ENCODE measurements around the gene FAM163B. TPM values are rescaled to one million over a fixed set of nuclear protein-coding genes. Genes with fewer than 3 reads are reported as not detected.
A peak's percentile ranks its signal among the peaks of the same experiment; 100 is the strongest.

FAM163B gene
- total and polyA plus RNA-seq, 2 experiments from 2014 or later, result 5.6 TPM; not detected in 1

GRCh38 chr9:133605856-133606707 is 3.1 kb downstream of the FAM163B start:
- Histone ChIP-seq H3K9me3 (ENCODE audit: low read depth) (no peaks in the 10 kb centered on the region), H3K4me3 (no peak overlapping the region), H3K27ac (no peak overlapping the region), H3K4me1 (ENCODE audit: low read depth) (no peaks in the 10 kb centered on the region), H3K36me3 (no peaks in the 10 kb centered on the region), H3K27me3 (peaks cover 33% of the 10 kb centered on the region)
- no peak for TF ChIP-seq CTCF (IDR thresholded peaks at IDR 0.05; ENCODE audit: low read depth, low read length)
- no peak for DNase-seq (ENCODE audit: low read depth in 1 of 2, low spot score in 1 of 2)

- no peaks in the 10 kb centered on the region for H3K9me3 ChIP-seq (ENCODE audit: low read depth)
- DNase-seq (ENCODE audit: low read depth in 1 of 2, low spot score in 1 of 2), result no peak
- H3K27ac ChIP-seq, result no peak overlapping the region
- H3K4me3 ChIP-seq, result no peak overlapping the region
- H3K36me3 ChIP-seq, result no peaks in the 10 kb centered on the region
- H3K4me1 ChIP-seq (ENCODE audit: low read depth), result no peaks in the 10 kb centered on the region
- no peak for TF ChIP-seq CTCF (IDR thresholded peaks at IDR 0.05; ENCODE audit: low read depth, low read length)
- peaks cover 30% of the 10 kb centered on the region for H3K27me3 ChIP-seq
Measured at GRCh38 chr9:133605446-133605845, 3.7 kb downstream of the FAM163B start.

- no peaks in the 10 kb centered on the region for H3K9me3 ChIP-seq (ENCODE audit: low read depth)
- H3K4me1 ChIP-seq (ENCODE audit: low read depth), result no peaks in the 10 kb centered on the region
- H3K36me3 ChIP-seq, result no peaks in the 10 kb centered on the region
- H3K27me3 ChIP-seq, result peaks cover 29% of the 10 kb centered on the region
- TF ChIP-seq CTCF (IDR thresholded peaks at IDR 0.05; ENCODE audit: low read depth, low read length), result no peak
- DNase-seq (ENCODE audit: low read depth in 1 of 2, low spot score in 1 of 2), result no peak
- H3K4me3 ChIP-seq, result no peak overlapping the region
- H3K27ac ChIP-seq, result no peak overlapping the region
Measured at GRCh38 chr9:133604856-133605255, 4.3 kb downstream of the FAM163B start.

- Histone ChIP-seq H3K9me3 (ENCODE audit: low read depth) (no peaks in the 10 kb centered on the region), H3K4me1 (ENCODE audit: low read depth) (no peaks in the 10 kb centered on the region), H3K27me3 (peaks cover 24% of the 10 kb centered on the region), H3K36me3 (no peaks in the 10 kb centered on the region), H3K27ac (no peak overlapping the region), H3K4me3 (no peak overlapping the region)
- DNase-seq (ENCODE audit: low read depth in 1 of 2, low spot score in 1 of 2), result peak; percentile 29 to 60
- TF ChIP-seq CTCF (IDR thresholded peaks at IDR 0.05; ENCODE audit: low read depth, low read length), result no peak
Measured at GRCh38 chr9:133604214-133604613, 5.0 kb downstream of the FAM163B start.

GRCh38 chr9:133603135-133603927 is 5.9 kb downstream of the FAM163B start:
- no peak for DNase-seq (ENCODE audit: low read depth in 1 of 2, low spot score in 1 of 2)
- Histone ChIP-seq H3K27ac (no peak overlapping the region), H3K4me3 (no peak overlapping the region), H3K9me3 (ENCODE audit: low read depth) (no peaks in the 10 kb centered on the region), H3K27me3 (peaks cover 16% of the 10 kb centered on the region), H3K36me3 (no peaks in the 10 kb centered on the region), H3K4me1 (ENCODE audit: low read depth) (no peaks in the 10 kb centered on the region)
- no peak for TF ChIP-seq CTCF (IDR thresholded peaks at IDR 0.05; ENCODE audit: low read depth, low read length)
